Left renal pelvis (tissue), 4 donors: ENCODE measurements around the gene FAM162A. TPM values are rescaled to one million over a fixed set of nuclear protein-coding genes. Genes with fewer than 3 reads are reported as not detected.

Source experiments
- polyA plus RNA-seq, 4 donors: library from polyadenylated mRNA; unstranded; fragments of 120-200 nt; gene quantifications; one replicate each; pipeline ENCODE4 v1.2.1, GENCODE V29; 2013; ENCODE audit not compliant: insufficient read length in 4 of 4

The FAM162A gene
- polyA plus RNA-seq, 4 donors, result 35.4 to 79.1 (median 67.7) TPM

Other genes starting within 250 kb of the FAM162A start
- gene CASR, start 200.5 kb upstream of the FAM162A start, polyA plus RNA-seq, result 10 to 100 TPM in 3 of 4 donors, under 1 TPM in 1; 0.48 to 27.1 (median 21.9) TPM
- 1 to 10 TPM in 1 of 4 donors, under 1 TPM in 3; 0.53 to 1.4 (median 0.65) TPM for gene CSTA, start 58.9 kb upstream of the FAM162A start, polyA plus RNA-seq
- 10 to 100 TPM; 33.8 to 74.2 (median 57.3) TPM for gene MIX23, start 951 bp upstream of the FAM162A start, polyA plus RNA-seq
- 10 to 100 TPM in 1 of 4 donors, 1 to 10 TPM in 3; 7.8 to 11.7 (median 9.5) TPM for gene WDR5B, start 31.9 kb downstream of the FAM162A start, polyA plus RNA-seq
- gene KPNA1, start 130.8 kb downstream of the FAM162A start, polyA plus RNA-seq, result 10 to 100 TPM; 38.6 to 54.6 (median 48.6) TPM
- gene PARP9, start 180.1 kb downstream of the FAM162A start, polyA plus RNA-seq, result 10 to 100 TPM; 13.3 to 17.0 (median 15.5) TPM
- 10 to 100 TPM; 13.9 to 15.9 (median 14.3) TPM for gene DTX3L, start 180.2 kb downstream of the FAM162A start, polyA plus RNA-seq
- gene PARP15, start 193.5 kb downstream of the FAM162A start, polyA plus RNA-seq, result 1 to 10 TPM in 1 of 4 donors, under 1 TPM in 3; 0.24 to 1.1 (median 0.44) TPM